GM23248 (cell line): ENCODE results near the gene CAMLG.

Experiments
- EZH2 ChIP-seq: fragments of 200-600 bp; sonication (generic); IDR thresholded peaks from 2 replicates; pipeline ENCODE4 v1.6.1; 2018; ENCODE audit warnings: antibody characterized with exemption, mild to moderate bottlenecking; ENCODE audit not compliant: insufficient read depth, poor library complexity, severe bottlenecking
- EZH2phosphoT487 ChIP-seq: fragments of 200-600 bp; sonication (generic); IDR thresholded peaks from 2 replicates; pipeline ENCODE4 v1.6.1; 2018; ENCODE audit warnings: antibody characterized with exemption, moderate library complexity, mild to moderate bottlenecking, low read depth; ENCODE audit not compliant: insufficient read depth

- TF ChIP-seq EZH2phosphoT487, result no peak
- no peak for TF ChIP-seq EZH2
Measured at GRCh38 chr5:134798468-134798867, 60.1 kb downstream of the CAMLG start.
